ENCODE results near the gene RHBDD2. TPM values are rescaled to one million over a fixed set of nuclear protein-coding genes. Genes with fewer than 3 reads are reported as not detected.

Gene RHBDD2
- total and polyA plus RNA-seq, 9 of the 15 experiments (the other 6 are each of a cell fraction or from before 2014, with no cell fraction given), result 3.3 to 36.7 (median 17.9) TPM

DNA sequence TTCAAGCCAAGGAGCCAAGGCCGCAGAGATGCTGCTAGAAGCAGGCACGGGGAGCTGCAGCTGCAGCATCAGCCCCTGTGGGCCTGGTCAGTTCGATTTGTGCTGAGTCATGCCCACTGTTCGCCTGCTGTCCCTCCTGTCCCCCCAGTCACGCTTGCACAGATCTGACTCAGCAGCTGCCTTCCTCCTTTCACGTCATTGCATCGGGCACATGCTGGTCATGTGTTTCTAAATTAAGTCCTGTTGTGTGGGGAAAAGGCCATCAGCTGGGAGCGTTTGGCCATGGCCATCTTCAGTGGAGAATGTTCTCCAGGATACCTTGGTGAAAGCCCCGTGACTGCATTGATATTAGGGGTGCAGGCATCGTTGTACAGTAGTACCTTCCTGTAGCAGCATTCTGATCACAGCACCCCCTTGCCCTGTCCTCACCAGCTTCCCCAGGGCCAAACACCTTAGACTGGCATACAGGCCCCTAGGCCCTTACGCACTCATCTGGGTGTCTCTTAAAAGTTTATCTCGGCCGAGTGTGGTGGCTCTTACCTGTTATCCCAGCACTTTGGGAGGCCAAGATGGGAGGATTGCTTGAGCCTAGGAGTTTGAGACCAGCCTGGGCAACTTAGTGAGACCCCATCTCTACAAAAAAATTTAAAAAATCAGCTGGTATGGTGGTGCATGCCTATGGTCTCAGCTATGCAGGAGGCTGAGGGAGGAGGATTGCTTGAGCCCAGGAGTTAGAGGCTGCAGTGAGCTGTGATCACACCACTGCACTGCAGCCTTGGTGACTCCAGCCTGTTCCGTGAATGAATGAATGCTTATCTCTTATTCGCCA, 59.3 kb downstream of the RHBDD2 start (continued):
- TF ChIP-seq ZNF318 (IDR thresholded peaks at IDR 0.05; ENCODE audit: borderline replicate concordance in 1 of 2, low read depth in 1 of 2), result peak in 1 of 2 experiments; percentile 99; a peak in 2 of 4 replicates
- peak; percentile 93 for TF ChIP-seq SMARCA4 (IDR thresholded peaks at IDR 0.05)
- TF ChIP-seq SAP30 (IDR thresholded peaks at IDR 0.05; ENCODE audit: borderline replicate concordance, insufficient read depth, low read depth, low read length, poor library complexity, severe bottlenecking), result no peak
- peak; percentile 79 for TF ChIP-seq E2F1 (CRISPR knock-in tag; IDR thresholded peaks at IDR 0.05)
- TF ChIP-seq ZNF431 (CRISPR knock-in tag; IDR thresholded peaks at IDR 0.05), result 0 out of 2 replicates have a peak, but pooled peaks have one; percentile 53
- TF ChIP-seq MBD2 (IDR thresholded peaks at IDR 0.05; ENCODE audit: borderline replicate concordance, low read depth), result no peak
- TF ChIP-seq THAP12 (CRISPR knock-in tag; IDR thresholded peaks at IDR 0.05), result no peak
- TF ChIP-seq TFAP4 (CRISPR knock-in tag; IDR thresholded peaks at IDR 0.05; ENCODE audit: borderline replicate concordance), result peak; percentile 95
- TF ChIP-seq ZNF639 (CRISPR knock-in tag; conservative IDR thresholded peaks at IDR 0.05 in 1 of 2, IDR thresholded peaks at IDR 0.05 in 1 of 2), result peak in 1 of 2 experiments; percentile 51; a peak in 1 of 4 replicates
- TF ChIP-seq FOXJ2 (tag; IDR thresholded peaks at IDR 0.05), result peak; percentile 82

All from K562 (cell line).